NCI-H128 (cell line): ENCODE data around the gene GPR22.
A peak's percentile ranks its signal among the peaks of the same experiment; 100 is the strongest.

Source experiments
- DNase-seq: peaks from one replicate; lab custom pipeline; 2025; ENCODE audit not compliant: unreplicated experiment; lab: John Stamatoyannopoulos, UW

The GPR22 gene

GRCh38 chr7:107474104-107474521, 4.3 kb downstream of the GPR22 start:
- no peak for DNase-seq

DNA sequence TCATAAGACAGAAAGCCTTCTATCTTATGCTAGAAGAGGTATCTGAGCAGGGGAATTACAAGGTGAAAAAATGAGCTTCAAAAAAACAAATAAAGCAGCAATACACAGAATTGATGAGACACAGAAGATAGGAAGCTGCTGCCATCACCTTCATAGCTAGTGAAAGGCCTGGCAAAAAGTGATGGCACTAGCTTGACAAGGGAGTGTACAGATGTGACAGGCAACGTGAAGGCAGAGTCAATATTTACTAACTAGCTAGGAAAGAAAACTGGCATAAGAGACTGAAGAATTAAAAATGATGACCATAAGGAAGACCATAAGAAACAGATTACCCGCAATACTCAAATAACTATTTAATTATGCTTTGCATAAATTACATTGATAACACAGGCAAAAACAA, 9.4 kb downstream of the GPR22 start:
- no peak for DNase-seq

- DNase-seq, result no peak
Observed at GRCh38 chr7:107480932-107481331, 11.1 kb downstream of the GPR22 start.

GRCh38 chr7:107482571-107482970, 12.7 kb downstream of the GPR22 start:
- DNase-seq, result no peak

DNA sequence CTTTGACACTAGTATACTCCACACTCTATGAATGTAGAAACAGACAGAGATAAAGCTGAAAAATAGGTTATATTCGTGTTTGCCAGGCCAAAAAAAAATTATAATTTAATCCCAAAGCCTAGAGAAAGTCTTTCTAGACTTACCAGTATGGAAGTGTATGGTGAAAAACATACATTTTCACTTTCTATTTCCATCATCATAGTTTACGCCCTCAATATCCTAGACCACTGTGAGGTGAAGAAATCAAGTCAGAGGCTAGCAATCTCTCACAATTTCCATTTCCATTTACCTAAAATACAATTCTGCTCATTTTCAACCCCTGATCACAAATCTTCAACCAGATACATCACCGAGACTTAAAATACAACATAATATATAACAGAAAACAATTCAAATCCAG, 16.2 kb downstream of the GPR22 start:
- no peak for DNase-seq

GRCh38 chr7:107492875-107493274, 23.0 kb downstream of the GPR22 start:
- no peak for DNase-seq

- no peak for DNase-seq
Observed at GRCh38 chr7:107494315-107494751, 24.5 kb downstream of the GPR22 start.

DNA sequence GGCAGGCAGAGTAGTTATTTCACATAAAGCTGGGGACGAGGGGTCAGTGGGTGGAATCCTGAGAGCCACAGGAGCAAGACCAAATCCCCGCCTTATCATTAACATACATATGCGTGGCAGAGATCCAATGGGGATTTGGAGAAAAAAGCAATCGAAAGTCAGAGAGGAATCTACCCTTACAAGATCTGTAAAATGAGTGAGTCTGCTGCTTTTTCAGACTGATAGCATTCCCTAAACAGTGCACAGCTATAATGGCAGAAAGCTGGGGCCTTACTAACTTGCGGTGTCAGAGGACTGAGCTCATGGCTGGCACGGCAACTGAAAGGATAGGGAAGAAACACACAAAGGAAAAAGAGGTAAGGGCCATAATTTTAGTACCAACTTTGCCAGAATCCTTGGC, 25.0 kb downstream of the GPR22 start:
- no peak for DNase-seq

DNA sequence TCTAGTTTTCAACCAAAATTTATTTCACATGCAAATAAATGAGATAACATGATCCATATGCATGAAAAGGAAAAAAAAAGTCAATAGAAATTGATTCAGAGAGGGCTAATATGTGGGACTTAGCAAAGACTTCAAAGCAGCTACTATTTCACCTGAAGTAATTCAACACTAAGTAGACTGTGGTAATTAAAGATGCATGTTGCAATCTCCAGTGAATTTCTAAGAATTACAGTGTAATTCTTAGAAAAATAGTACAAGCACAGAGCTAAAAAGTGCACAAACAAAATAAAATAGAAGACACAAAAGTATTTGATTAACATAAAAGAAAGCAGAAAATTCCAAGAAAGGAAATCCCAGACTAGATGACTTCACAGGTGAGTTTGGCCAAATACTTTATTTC, 25.7 kb downstream of the GPR22 start:
- DNase-seq, result no peak

GRCh38 chr7:107499731-107500130, 29.9 kb downstream of the GPR22 start:
- no peak for DNase-seq

DNA sequence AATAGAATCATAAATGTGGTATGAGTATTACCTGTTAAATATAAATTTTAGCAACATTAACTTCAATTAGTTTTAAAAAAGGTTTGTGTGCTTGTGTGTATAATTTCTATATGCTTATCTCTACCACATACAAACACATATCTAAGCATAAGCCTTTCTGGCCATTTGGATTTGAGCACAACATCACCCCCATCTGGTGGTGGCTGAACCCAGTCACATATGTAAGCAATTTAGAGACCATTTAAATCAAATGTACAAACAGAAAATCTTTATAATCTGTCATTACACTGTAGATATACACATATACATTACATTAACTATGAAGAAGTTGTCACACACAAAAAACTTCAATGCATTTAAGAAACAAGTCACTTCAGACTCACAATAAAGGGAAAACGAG, 31.7 kb downstream of the GPR22 start:
- DNase-seq, result no peak

DNA sequence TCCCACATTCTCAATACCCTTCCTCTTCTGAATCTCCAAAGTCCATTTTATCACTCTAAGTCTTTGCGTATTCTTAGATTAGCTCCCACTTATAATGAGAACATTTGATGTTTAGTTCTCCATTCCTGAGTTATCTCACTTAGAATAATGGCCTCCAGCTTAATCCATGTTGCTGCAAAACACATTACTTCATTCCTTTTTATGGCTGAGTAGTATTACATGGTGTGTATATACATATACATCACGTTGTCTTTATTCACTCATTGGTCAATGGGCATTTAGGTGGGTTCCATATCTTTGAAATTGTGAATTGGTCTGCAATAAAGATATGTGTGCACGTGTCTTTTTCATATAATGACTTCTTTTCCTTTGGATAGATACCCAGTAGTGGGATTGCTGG, 32.3 kb downstream of the GPR22 start:
- DNase-seq, result no peak

DNA sequence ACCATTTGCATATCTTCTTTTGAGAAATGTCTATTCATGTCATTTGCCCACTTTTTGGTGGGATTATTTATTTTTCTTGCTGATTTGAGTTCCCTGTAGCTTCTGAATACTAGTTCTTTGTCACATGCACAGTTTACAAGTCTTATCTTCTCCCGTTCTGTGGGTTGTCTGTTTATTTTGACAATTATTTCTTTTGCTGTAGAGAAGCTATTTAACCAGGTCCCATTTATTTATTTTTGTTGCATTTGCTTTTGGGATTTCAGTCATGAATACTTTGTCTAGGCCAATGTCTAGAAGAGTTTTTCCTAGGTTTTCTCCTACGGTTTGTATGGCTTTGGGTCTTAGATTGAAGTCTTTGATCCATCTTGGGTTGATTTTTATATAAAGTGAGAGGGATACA, 32.9 kb downstream of the GPR22 start:
- DNase-seq, result no peak

DNA sequence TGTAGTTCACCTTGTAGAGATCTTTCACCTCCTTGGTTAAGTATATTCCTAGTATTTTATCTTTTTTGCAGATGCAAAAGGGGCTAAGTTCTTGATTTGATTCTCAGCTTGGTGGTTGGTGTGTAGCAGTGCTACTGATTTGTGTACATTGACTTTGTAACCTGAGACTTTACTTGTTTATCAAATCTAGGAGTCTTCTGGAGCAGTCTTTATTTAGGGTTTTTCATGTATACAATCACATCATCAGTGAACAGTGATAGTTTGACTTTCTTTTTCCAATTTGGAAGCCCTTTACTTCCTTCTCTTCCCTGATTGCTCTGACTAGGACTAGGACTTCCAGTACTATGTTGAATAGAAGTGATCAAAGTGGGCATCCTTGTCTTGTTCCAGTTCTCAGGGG, 33.8 kb downstream of the GPR22 start:
- DNase-seq, result no peak

- DNase-seq, result no peak
Observed at GRCh38 chr7:107505362-107505761, 35.5 kb downstream of the GPR22 start.

DNA sequence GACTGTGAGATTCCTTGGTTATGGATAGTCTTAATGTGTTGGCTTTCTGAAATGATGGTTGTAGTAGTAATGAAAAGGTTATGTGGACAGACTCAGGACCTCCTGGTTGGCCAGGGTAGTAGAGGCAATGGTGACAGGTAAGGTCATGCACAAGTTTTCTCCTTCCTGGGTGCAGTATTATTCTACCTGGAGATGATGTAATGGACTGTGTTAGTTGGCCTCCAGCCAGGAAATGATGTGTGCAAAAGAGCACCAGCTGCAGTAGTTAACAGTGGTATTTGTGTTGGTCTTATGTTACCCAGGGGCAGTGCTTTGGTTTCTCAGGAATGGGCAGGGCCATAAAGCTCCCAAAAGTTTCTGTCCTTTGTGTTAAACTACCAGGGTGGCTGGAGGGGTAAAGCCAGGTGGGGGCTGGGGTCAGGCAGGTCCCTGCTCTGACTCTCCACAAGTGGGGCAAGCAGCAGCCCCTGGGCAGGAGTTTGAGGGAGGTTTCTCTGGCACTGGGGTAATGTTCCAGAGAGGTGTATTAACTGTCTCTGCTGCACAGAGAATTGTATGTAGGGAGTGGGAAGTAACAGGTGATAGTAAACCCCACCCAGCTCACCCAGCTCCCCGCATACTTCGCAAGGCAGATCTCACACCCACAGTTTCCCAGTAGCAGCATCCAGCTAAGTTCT, 36.3 kb downstream of the GPR22 start:
- peak; percentile 15 for DNase-seq

- DNase-seq, result no peak
Observed at GRCh38 chr7:107506674-107507339, 37.0 kb downstream of the GPR22 start.
